Measurements from ENCODE around the gene SNAPC5.
A peak's percentile ranks its signal among the peaks of the same experiment; 100 is the strongest.

The SNAPC5 gene

DNA sequence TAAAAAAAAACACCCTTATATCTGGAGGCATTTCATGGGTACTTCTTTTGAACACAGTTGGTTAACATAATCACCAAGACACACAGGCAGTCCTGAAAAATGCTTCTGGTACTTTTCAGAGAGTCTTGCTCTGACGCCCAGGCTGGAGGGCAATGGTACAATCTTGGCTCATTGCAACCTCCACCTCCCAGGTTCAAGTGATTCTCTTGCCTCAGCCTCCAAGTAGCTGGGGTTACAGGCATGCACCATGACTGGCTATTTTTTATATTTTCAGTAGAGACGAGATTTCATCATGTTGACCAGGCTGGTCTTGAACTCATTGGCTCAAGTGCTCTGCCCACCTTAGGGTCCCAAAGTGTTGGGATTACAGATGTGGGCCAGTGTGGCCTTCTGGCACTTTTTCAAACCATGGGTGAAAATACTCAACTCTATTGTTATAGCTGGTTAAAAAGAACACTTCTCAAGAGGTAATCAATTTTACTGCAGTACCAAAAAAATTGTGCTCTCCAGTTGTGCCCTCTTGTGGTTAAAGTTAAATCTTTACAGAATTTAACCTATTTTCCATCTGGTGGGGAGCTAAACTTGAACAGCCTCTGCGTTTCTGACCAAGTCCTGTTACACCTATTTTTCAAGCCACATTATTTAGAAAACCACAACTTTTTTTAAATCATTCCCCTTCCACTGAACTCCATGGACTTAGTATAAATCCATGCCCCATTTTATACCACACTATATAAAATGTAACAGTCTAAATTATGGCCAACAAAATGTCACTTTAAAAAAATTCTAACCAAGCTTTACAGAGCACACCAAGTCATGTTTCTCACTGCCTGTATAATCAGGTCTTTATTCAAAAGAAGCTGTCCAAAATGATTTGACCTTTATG, 1.2 kb upstream of the SNAPC5 start:
- Histone ChIP-seq H3K27me3 (ENCODE audit: low read length) (no peaks in the 10 kb centered on the region), H3K9me3 (ENCODE audit: insufficient read depth, low read length) (no peaks in the 10 kb centered on the region), H3K36me3 (ENCODE audit: low read length) (peaks cover 43% of the 10 kb centered on the region), H3F3A (ENCODE audit: insufficient read depth) (peaks cover 65% of the 10 kb centered on the region), H3K79me2 (ENCODE audit: insufficient read depth, low read length) (peaks cover 38% of the 10 kb centered on the region), H3K4me3 (ENCODE audit: insufficient read depth, low read length, poor library complexity, severe bottlenecking) (no peak overlapping the region), H4K20me1 (ENCODE audit: low read depth, low read length) (peaks cover 23% of the 10 kb centered on the region), H3K27ac (ENCODE audit: low read depth, low read length) (peak overlapping the region; percentile 59), H3K4me2 (ENCODE audit: low read depth, low read length, poor library complexity, severe bottlenecking) (no peak overlapping the region), H2AFZ (ENCODE audit: low read depth, low read length, severe bottlenecking) (no peak overlapping the region), H3K9ac (ENCODE audit: low read length) (no peak overlapping the region), H3K9me2 (replicated peaks; ENCODE audit: insufficient read depth, low read length) (no peaks in the 10 kb centered on the region)
- TF ChIP-seq, protein P1, sequence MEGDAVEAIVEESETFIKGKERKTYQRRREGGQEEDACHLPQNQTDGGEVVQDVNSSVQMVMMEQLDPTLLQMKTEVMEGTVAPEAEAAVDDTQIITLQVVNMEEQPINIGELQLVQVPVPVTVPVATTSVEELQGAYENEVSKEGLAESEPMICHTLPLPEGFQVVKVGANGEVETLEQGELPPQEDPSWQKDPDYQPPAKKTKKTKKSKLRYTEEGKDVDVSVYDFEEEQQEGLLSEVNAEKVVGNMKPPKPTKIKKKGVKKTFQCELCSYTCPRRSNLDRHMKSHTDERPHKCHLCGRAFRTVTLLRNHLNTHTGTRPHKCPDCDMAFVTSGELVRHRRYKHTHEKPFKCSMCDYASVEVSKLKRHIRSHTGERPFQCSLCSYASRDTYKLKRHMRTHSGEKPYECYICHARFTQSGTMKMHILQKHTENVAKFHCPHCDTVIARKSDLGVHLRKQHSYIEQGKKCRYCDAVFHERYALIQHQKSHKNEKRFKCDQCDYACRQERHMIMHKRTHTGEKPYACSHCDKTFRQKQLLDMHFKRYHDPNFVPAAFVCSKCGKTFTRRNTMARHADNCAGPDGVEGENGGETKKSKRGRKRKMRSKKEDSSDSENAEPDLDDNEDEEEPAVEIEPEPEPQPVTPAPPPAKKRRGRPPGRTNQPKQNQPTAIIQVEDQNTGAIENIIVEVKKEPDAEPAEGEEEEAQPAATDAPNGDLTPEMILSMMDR (IDR thresholded peaks at IDR 0.05; ENCODE audit: insufficient read depth, low read length, poor library complexity, severe bottlenecking), result peak; percentile 12
- no peak for TF ChIP-seq EZH2phosphoT487 (conservative IDR thresholded peaks at IDR 0.05; ENCODE audit: low read length)

- peak overlapping the region; percentile 71 for H3K27ac ChIP-seq (ENCODE audit: low read depth, low read length)
- no peaks in the 10 kb centered on the region for H3K9me2 ChIP-seq (replicated peaks; ENCODE audit: insufficient read depth, low read length)
- peaks cover 7% of the 10 kb centered on the region for H4K20me1 ChIP-seq (ENCODE audit: low read depth, low read length)
- H3K79me2 ChIP-seq (ENCODE audit: insufficient read depth, low read length), result peaks cover 21% of the 10 kb centered on the region
- TF ChIP-seq, protein P1 (IDR thresholded peaks at IDR 0.05; ENCODE audit: insufficient read depth, low read length, poor library complexity, severe bottlenecking), result no peak
- TF ChIP-seq EZH2phosphoT487 (conservative IDR thresholded peaks at IDR 0.05; ENCODE audit: low read length), result no peak
- H3K9ac ChIP-seq (ENCODE audit: low read length), result peak overlapping the region; percentile 89
- H3K9me3 ChIP-seq (ENCODE audit: insufficient read depth, low read length), result no peaks in the 10 kb centered on the region
- H3K36me3 ChIP-seq (ENCODE audit: low read length), result peaks cover 37% of the 10 kb centered on the region
- H3F3A ChIP-seq (ENCODE audit: insufficient read depth), result peaks cover 57% of the 10 kb centered on the region
- H3K4me3 ChIP-seq (ENCODE audit: insufficient read depth, low read length, poor library complexity, severe bottlenecking), result peak overlapping the region; percentile 82
- peak overlapping the region; percentile 91 for H3K4me2 ChIP-seq (ENCODE audit: low read depth, low read length, poor library complexity, severe bottlenecking)
- peak overlapping the region; percentile 21 for H2AFZ ChIP-seq (ENCODE audit: low read depth, low read length, severe bottlenecking)
- no peaks in the 10 kb centered on the region for H3K27me3 ChIP-seq (ENCODE audit: low read length)
These were observed 536 bp downstream of the SNAPC5 start for GRCh38 chr15:66496951-66497501.

DNA sequence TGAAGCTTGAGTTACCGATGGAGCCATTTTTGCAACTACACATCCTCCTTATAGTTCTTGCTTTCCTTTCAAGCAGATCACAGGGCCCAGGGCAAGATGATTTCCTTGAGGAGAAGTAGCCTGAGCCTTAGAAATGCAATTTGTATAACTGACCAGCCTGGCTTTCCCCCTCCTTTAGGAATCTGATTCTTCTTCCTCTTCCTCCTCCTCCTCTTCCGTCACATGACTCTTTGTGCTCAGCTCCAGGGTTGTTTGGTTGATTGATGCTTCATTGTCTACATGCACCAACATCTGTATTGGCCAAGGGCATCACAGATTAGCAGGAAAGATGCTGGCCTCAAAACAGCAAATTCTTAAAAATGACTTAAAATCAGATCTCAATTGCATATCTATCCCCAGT, 3.3 kb downstream of the SNAPC5 start:
- no peaks in the 10 kb centered on the region for H3K9me2 ChIP-seq (replicated peaks; ENCODE audit: insufficient read depth, low read length)
- TF ChIP-seq, protein P1 (IDR thresholded peaks at IDR 0.05; ENCODE audit: insufficient read depth, low read length, poor library complexity, severe bottlenecking), result no peak
- peaks cover 18% of the 10 kb centered on the region; the same call in 1 of the 2 replicates for H3K36me3 ChIP-seq (ENCODE audit: low read length)
- H4K20me1 ChIP-seq (ENCODE audit: low read depth, low read length), result no peaks in the 10 kb centered on the region
- H3K4me2 ChIP-seq (ENCODE audit: low read depth, low read length, poor library complexity, severe bottlenecking), result no peak overlapping the region
- H3K27ac ChIP-seq (ENCODE audit: low read depth, low read length), result no peak overlapping the region
- H2AFZ ChIP-seq (ENCODE audit: low read depth, low read length, severe bottlenecking), result no peak overlapping the region
- no peaks in the 10 kb centered on the region for H3K27me3 ChIP-seq (ENCODE audit: low read length)
- H3K9ac ChIP-seq (ENCODE audit: low read length), result no peak overlapping the region
- peaks cover 44% of the 10 kb centered on the region for H3F3A ChIP-seq (ENCODE audit: insufficient read depth)
- peaks cover 14% of the 10 kb centered on the region for H3K79me2 ChIP-seq (ENCODE audit: insufficient read depth, low read length)
- H3K9me3 ChIP-seq (ENCODE audit: insufficient read depth, low read length), result no peaks in the 10 kb centered on the region
- H3K4me3 ChIP-seq (ENCODE audit: insufficient read depth, low read length, poor library complexity, severe bottlenecking), result no peak overlapping the region

All from SU-DHL-6 (cell line).